Measurements from ENCODE around the gene CYP2A6. TPM values are rescaled to one million over a fixed set of nuclear protein-coding genes. Genes with fewer than 3 reads are reported as not detected.
"Not testable (repeated sequence)": the region's sequence is repeated elsewhere in the genome, so short reads cannot be mapped to it uniquely, and the experiment has no call there.

Gene CYP2A6
- total RNA-seq, 1 donor from 2014 or later: not detected

DNA sequence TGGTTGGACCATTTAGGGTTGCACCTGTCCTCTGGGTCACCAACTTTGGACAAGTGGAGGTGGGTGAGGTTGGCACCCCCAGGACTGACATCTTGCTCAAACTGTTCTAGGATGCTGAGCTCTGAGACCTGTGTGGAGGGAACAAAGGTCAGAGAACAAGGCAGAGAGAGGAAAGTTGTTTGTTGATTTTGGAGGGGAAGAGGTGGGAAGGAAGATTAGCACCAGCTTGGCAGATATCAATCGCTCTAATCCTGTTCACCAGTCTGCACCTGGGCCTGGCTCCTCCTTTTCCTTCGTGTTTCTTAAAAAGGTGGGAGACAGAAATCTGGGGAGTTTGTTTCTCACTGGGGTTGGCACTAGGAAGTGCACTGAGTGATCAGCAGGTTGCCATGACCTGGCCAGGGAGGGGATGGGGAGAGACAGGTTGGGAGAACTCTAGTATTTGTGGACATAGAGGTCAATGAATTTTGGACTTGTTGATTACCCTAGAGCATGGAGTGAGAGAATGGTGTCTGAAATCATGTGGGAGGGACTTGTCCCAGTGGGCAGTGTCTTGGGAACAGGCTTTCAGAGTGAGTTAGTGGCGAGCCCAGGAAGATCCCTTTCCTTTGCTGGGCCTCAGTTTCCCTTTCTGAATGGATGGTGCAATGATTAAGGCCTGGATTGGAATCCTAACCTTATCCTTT is 2.4 kb upstream of the CYP2A6 start:
- intact Hi-C loops (cut with micrococcal nuclease); ATAC-seq; DNase-seq: not testable (repeated sequence)

DNA sequence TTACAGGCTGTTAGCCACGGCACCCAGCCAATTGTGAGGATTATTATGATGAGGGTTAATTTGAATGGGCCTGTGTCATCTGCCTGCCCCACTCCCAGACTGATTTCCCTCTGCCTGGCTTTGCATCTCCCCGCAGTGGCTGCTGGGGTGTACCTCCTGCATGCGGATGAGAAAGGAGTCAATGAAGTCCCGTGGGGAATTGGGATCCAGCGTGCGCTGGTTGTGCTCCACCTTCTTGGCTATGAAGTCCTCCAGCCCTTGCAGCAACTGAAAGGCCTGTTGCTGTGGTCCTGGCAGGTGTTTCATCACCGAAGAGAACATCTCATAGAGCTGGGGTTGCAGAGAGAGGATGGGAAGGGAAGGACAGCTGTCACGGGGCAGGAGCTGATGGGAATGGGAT is 3.5 kb downstream of the CYP2A6 start:
- DNase-seq; intact Hi-C loops (cut with micrococcal nuclease); ATAC-seq: not testable (repeated sequence)

DNA sequence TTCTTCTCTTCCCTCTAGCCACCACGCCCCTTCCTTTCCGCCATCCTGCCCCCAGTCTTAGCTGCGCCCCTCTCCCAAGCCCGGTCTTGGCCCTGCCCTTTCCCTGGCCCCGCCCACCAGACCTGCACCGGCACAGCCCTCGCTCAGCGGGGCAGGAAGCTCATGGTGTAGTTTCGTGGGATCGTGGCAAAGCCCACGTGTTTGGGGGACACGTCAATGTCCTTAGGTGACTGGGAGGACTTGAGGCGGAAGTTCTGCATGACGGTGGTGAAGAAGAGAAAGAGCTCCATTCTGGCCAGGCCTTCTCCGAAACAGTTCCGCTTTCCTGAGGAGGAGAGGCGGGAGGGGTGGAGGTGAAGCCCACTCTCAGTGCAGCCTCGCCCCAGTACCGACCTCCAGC is 6.6 kb downstream of the CYP2A6 start:
- ATAC-seq: peak; percentile 63
- peak; percentile 44 for DNase-seq
- intact Hi-C loops (cut with micrococcal nuclease): not testable (repeated sequence)

DNA sequence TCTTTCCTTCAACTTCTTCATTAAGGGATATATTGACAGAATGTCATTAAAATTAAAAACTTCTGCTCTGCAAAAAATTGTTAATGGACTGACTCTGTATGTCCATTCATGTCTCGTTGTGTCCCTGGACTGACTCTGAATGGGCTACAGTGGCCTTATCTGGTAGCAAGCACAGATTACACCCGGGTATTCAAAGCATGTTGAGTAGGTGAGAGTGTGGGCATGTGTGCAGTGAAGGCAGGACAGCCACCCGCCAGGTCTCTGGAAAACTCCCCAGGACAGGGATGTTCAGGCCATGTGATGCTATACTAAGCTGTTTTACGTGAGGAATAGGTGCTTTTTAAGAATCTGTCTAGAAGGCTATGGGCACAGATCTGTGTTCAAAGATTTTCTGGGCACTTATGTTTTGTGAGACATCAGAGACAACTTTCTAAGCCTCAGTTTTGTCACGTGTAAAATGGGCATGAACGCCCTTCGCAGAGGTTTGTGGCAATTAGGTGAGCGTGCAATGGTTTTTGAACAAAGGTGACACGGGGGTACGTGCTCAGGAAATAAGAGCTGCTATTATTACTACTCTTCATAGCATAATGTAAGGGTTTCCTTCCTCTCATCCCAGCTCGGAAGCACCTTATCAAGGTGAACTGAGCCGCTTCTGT is 7.1 kb downstream of the CYP2A6 start:
- intact Hi-C loops (cut with micrococcal nuclease); DNase-seq: not testable (repeated sequence)
- peak; percentile 59 for ATAC-seq

DNA sequence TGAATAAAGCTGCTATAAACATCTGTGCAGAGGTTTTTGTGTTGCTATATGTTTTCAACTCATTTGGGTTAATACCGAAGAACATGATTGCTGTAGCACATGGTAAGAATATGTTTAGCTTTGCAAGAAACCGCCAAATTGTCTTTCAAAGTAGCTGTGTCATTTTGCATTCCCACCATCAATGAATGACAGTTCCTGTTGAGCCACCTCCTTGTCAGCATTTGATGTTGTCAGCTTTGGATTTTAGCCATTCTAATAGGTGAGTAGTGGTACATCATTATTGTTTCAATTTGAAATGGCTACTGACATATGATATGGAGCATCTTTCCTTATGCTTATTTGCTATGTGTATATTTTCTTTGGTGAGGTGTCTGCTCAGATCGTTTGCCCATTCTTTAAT is 8.2 kb downstream of the CYP2A6 start:
- intact Hi-C loops (cut with micrococcal nuclease); ATAC-seq; DNase-seq: not testable (repeated sequence)

DNA sequence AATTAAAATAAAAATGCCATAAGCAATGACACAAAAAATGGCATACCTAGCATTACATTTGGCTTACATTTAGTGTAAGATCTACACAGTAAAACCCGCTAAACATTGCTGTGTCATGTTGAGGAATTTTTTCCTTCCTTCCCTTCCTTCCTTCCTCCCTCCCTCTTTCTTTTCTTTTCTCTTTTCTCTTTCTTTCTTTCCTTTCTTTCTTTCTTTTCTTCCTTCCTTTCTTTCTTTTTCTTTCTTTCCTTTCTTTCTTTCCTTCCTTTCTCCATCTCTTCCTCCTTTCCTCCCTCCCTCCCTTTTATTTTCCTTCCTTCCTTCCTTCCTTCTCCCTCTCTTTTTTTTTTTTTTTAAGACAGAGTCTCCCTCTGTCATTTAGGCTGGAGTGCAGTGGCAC is 11.8 kb downstream of the CYP2A6 start:
- ATAC-seq; intact Hi-C loops (cut with micrococcal nuclease); DNase-seq: not testable (repeated sequence)

DNA sequence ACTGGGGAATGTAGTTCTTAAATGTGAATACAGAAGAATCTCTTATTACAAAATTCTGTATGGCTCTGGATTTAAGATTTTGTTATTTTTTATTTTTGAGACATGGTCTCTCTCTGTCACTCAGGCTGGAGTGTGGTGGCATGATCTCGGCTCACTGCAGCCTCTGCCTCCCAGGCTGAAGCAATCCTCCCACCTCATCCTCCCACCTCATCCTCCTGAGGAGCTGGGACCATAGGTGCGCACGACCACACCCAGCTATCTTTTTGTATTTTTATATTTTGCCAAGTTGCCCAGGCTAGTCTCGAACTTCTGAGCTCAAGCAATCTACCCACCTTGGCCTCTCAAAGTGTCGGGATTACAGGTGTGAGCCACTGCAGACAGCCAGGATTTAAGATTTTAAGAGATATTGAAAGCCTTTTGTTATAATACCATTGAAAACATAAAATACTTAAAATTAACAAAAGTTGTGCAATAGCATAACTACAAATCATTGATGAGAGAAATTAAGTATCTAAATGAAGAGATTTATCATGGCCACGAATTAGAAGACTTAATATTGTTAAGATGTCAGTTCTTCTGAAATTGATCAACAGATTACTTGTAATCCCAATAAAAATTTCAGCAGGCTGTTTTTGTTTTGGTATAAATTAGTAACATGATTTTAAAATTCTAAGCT is 13.4 kb downstream of the CYP2A6 start:
- intact Hi-C loops (cut with micrococcal nuclease): no loop called here
- ATAC-seq: no peak
- DNase-seq: no peak

DNA sequence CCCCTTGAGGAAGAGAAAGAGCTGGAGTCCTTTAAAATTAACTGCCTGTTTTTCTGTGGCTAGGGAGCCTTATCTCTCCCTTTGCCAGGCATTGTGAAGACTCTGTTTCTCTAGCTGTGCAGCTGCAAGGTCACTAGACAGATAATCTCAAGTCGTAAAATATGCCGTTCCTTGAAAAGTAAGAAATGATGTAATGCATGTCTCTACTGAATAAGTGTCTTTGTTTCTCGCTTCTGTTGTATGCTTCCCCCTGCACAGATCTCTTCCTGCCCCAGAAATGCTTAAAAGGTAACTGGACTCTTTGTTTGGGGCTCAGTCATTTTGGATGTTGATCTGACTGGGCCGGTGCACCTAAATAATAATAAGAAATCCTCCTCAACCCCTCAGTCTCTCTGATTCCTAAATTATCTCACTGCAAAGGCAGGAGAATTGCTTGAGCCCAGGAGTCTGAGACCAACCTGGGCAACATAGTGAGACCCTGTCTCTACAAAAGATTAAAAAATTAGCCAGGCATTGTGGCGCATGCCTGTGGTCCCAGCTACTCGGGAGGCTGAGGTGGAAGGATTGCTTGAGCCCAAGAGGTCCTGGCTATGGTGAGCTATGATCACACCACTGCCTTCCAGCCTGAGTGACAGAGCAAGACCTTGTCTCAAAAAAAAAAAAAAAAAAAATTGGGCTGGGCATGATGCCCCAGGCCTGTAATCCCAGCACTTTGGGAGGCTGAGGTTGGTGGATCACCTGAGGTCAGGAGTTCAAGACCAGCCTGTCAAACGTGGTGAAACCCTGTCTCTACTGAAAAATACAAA is 16.3 kb downstream of the CYP2A6 start:
- ATAC-seq; intact Hi-C loops (cut with micrococcal nuclease); DNase-seq: not testable (repeated sequence)

DNA sequence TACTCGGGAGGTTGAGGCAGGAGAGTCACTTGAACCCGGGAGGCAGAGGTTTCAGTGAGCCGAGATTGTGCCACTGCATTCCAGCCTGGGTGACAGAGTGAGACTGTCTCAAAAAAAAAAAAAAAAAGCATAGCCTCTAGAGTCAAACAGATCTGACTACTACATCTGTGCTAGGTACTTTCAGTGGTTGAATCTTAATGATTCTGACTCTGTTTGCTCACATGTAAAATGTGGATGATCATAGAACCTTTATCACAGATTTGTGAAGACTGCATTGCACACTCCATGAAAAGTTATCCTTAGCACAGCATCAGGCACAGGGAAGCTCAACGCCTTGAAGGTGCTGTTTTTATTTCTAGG is 17.8 kb downstream of the CYP2A6 start:
- ATAC-seq; intact Hi-C loops (cut with micrococcal nuclease); DNase-seq: not testable (repeated sequence)

DNA sequence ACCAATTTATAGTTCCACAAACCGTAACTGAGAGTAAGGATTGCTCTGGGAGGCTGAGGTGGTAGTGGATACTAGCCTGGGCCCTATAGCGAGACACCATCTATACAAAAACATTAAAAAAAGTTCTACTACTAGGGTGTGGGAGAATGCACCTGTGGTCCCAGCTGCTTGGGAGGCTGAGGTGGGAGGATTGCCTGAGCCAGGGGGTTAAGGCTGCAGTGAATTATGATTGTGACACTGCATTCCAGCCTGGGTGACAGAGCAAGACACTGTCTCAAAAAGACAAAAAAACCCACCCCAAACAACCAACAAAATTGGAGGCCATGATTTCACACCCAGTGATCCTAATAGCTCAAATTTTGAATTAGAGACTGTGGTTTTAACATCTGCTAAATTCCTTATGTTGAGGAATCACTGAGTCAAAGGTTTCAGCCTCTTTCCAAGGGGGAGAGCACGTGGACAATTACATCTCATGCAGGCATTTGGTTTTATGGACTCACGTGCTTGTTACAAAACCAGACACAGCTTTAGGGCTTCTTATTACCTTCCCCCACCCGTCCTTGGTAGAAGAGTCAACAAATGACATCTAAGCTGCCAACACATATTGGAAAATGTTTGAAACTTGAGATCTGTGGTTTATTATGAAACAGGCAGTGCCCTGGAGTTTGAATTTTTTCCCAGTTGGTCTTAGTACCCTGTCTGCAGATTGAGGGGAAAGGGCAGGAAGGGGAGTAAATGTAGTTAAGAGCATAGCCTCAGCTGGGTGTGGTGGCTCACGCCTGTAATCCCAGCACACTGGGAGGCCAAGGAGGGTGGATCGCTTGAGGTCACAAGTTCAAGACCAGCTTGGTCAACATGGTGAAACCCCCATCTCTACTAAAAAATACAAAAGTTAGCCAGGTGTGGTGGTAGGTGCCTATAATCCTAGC is 18.5 kb downstream of the CYP2A6 start:
- no peak for DNase-seq
- no peak for ATAC-seq
- intact Hi-C loops (cut with micrococcal nuclease): no loop called here

DNA sequence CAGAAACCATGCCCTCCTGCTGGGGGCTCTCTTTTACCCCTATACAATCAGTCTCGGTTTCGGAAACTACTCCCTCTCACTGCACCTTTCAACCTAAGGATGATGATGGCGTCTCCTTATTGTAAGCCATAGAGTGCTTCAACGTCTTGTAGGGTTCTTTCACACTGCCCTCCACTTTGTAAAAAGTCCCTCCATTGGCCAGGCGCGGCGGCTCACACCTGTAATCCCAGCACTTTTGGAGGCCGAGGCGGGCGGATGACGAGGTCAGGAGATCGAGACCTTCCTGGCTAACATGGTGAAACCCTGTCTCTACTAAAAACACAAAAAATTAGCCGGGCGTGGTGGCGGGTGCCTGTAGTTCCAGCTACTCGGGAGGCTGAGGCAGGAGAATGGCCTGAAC is 19.5 kb downstream of the CYP2A6 start:
- DNase-seq; ATAC-seq; intact Hi-C loops (cut with micrococcal nuclease): not testable (repeated sequence)

DNA sequence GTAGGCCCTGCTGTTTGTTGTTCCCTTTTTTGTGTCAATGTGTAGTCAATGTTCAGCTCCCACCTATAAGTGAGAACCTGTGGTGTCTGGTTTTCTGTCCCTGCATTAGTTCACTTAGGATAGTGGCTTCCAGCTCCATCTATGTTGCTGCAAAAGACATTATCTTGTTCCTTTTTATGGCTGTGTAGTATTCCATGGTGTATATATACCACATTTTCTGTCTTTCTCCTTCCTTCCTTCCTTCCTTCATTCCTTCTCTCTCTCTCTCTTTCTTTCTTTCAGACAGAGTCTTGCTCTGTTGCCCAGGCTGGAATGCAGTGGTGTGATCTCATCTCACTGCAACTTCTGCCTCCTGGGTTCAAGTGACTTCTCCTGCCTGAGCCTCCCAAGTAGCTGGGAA is 21.0 kb downstream of the CYP2A6 start:
- ATAC-seq (no peak), DNase-seq (no peak)
- intact Hi-C loops (cut with micrococcal nuclease): no loop called here

DNA sequence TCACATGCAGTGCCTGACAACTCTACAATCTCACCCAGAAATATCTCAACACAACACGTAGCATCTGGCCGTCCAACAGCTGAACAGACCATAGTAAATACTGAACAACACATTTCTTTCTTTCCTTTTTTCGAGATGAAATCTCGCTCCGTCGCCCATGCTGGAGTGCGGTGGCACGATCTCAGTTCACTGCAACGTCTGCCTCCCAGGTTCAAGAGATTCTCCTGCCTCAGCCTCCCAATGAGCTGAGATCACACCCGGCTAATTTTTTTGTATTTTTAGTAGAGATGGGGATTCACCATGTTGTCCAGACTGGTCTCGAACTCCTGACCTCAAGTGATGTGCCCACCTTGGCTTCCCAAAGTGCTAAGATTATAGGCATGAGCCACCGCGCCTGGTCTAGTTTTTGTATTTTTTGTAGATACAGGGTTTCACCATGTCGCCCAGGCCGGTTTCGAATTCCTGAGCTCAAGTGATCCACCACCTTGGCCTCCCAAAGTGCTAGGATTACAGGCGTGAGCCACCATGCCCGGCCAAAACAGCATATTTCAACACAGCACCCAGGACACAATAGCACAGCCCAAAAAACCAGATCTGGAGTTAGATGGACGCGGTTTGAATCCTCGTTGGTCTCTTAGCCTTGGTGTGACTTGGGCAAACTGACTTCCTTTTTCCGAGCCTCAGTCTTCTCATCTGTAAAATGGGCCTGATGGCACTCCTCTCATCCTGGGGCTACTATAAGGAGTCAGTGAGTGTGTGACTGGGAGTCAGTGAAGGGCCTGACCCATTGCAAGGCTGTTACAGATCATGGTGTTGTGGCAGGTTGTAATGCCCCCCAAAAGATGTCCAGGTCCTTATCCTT is 22.6 kb downstream of the CYP2A6 start:
- DNase-seq: no peak
- no peak for ATAC-seq
- intact Hi-C loops (cut with micrococcal nuclease): no loop called here

DNA sequence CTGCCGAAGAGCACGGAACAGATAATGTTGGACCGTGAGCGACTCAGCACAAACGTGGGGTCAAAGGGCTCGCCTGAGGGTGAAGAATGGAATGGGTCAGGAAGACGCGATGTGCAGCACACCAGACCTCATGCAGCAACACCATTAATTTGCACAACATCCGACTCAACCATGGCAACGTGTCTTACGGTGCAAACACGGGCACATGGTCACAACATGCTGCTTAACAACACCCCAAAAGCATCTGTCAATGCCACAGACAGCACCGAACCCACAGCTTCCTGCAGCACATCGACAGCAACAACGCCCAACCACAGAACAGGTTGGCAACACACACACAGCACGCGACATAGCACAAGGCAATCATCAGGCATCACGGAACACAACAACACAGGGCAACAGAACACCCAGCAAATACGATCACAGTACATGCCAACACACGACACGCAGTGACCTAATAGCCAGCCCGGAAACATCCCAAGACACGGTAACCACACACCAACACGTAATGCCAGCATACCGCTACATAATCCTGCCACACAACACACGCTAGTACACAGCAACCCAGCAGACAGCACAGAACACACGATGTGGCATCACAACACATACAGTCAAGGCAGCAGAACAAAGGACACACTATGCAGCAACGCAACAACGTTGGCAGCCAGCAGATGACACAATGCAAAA is 23.4 kb downstream of the CYP2A6 start:
- intact Hi-C loops (cut with micrococcal nuclease); DNase-seq; ATAC-seq: not testable (repeated sequence)

DNA sequence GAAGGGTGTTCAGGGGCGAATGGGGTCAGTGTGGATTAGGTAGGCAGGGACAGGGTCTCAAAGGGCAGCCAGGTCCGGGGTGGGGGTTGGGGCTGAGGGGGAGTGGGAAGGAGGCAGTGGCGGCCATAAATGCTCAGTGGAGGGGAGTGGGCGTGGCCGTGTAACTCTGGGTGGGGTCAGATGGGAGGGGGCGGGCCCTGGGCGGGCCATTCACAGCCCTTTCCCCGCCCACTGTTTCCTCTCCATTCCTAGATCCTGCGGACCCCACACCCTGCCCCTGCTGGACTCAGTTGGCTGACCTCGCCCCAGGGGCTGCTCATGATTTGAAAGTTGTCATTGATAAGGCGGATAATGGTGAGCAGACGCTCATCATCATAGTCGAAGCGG is 23.9 kb downstream of the CYP2A6 start:
- intact Hi-C loops (cut with micrococcal nuclease); ATAC-seq; DNase-seq: not testable (repeated sequence)

DNA sequence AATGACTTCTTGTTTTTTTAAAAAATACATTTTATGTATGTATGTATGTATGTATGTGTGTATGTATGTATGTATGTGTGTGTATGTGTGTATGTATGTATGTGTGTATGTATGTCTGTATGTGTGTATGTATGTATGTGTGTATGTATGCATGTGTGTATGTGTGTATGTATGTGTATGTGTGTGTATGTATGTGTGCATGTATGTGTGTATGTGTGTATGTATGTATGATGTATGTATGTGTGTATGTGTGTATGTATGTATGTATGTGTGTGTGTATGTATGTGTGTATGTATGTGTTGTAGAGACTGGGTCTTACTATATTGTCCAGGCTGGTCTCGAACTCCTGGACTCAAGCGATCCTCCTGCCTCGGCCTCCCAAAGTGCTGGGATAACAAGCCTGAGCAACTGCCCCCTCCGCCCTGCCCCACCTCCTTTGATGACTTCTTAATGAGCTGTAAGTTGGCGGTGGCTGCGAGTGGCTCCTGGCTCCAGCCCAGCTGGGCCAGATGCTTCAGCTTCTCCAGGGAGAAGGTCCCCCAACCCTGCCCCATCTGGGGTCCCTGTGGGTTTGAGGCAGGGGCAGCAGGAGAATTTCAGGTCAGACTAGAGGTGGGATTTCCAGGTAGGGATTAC is 24.7 kb downstream of the CYP2A6 start:
- ATAC-seq; DNase-seq; intact Hi-C loops (cut with micrococcal nuclease): not testable (repeated sequence)
